Rectal smooth muscle tissue (tissue), 1 donor: ENCODE results near the gene RHOU.

Source experiments
- H3K27ac ChIP-seq: one replicate; pipeline ENCODE4 v1.7.0; 2013; ENCODE audit warnings: low read depth, low read length, inconsistent platforms
- H3K27me3 ChIP-seq: one replicate; pipeline ENCODE4 v1.7.0; 2013; ENCODE audit warnings: low read length; ENCODE audit not compliant: control insufficient read depth, insufficient read depth
- H3K36me3 ChIP-seq: one replicate; pipeline ENCODE4 v1.7.0; 2013; ENCODE audit warnings: low read length; ENCODE audit not compliant: control insufficient read depth, insufficient read depth
- H3K4me1 ChIP-seq: one replicate; pipeline ENCODE4 v1.7.0; 2013; ENCODE audit warnings: low read length; ENCODE audit not compliant: control insufficient read depth, insufficient read depth
- H3K4me3 ChIP-seq: one replicate; pipeline ENCODE4 v1.7.0; 2013; ENCODE audit warnings: low read length
- H3K9ac ChIP-seq: one replicate; pipeline ENCODE4 v1.7.0; 2013; ENCODE audit warnings: low read length

RHOU gene

GRCh38 chr1:228783418-228784040, 48.2 kb downstream of the RHOU start:
- H3K9ac ChIP-seq = no peak overlapping the region
- H3K4me3 ChIP-seq = no peak overlapping the region
- no peaks in the 10 kb centered on the region for H3K36me3 ChIP-seq
- no peaks in the 10 kb centered on the region for H3K4me1 ChIP-seq
- H3K27ac ChIP-seq = no peak overlapping the region
- H3K27me3 ChIP-seq = no peaks in the 10 kb centered on the region

- Histone ChIP-seq H3K9ac (no peak overlapping the region), H3K4me3 (no peak overlapping the region), H3K36me3 (no peaks in the 10 kb centered on the region), H3K27ac (no peak overlapping the region), H3K4me1 (no peaks in the 10 kb centered on the region), H3K27me3 (no peaks in the 10 kb centered on the region)
Measured at GRCh38 chr1:228784181-228784580, 48.9 kb downstream of the RHOU start.

- Histone ChIP-seq H3K27me3 (no peaks in the 10 kb centered on the region), H3K36me3 (no peaks in the 10 kb centered on the region), H3K4me1 (no peaks in the 10 kb centered on the region), H3K9ac (no peak overlapping the region), H3K27ac (no peak overlapping the region), H3K4me3 (no peak overlapping the region)
Measured at GRCh38 chr1:228785366-228786330, 50.4 kb downstream of the RHOU start.

DNA sequence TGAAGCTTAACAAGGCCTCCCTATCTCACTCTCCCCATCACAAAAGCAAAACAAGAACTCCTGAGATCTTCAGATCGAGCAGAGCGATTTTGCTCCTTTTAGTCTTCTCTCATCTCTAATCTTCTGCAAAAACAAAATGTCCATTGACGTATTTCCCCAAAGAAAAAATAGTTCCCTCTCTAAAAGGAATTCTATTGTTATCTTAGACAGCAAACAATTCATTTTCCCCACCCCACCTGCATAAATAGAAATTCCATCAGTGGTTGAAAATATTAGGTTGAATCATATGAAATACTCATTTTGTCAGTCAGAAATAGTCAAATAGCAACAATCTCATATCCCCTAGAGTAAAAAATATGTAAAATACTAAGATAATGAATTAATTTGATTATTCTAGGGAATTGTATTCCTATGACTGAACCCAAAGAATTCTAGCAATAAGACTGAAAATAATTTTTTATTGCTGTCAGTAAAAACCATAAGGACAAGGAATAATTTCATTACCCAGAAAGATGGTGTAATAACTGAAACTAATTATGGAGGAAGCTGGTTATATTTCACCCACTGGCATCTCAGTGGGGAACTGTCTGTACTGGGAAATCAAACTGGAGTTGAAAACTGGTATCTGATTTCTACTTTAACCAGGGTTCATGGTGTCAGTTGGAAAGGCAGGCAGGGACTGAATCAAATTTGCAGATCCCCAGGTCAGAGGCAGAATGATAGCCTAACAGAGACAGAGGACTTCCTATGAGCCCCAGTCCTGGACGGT, 51.3 kb downstream of the RHOU start:
- no peak overlapping the region for H3K9ac ChIP-seq
- H3K4me1 ChIP-seq = no peaks in the 10 kb centered on the region
- H3K4me3 ChIP-seq = no peak overlapping the region
- H3K36me3 ChIP-seq = no peaks in the 10 kb centered on the region
- no peaks in the 10 kb centered on the region for H3K27me3 ChIP-seq
- H3K27ac ChIP-seq = no peak overlapping the region

DNA sequence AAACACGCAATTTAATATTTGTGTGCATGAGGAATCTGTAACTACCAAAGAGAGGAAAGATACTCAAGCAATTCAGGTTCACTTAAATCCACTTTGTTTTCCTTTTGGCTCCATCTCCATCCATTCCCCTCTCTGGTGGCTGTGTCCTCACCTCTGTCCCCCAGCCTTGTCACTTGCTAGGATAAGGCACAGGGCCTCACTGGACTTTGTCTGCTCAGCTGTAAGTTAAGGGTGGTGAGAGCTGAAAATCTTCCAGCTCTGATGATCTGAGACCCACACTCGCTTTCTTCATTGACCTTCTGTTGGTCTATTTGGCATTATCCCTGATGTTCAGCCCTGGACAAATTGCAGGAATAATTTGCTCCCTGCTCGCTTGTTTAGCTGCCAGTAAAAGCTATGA, 56.5 kb downstream of the RHOU start:
- Histone ChIP-seq H3K4me3 (no peak overlapping the region), H3K9ac (no peak overlapping the region), H3K36me3 (no peaks in the 10 kb centered on the region), H3K4me1 (peaks cover 3% of the 10 kb centered on the region), H3K27me3 (no peaks in the 10 kb centered on the region), H3K27ac (no peak overlapping the region)

- Histone ChIP-seq H3K4me3 (no peak overlapping the region), H3K27ac (no peak overlapping the region), H3K27me3 (no peaks in the 10 kb centered on the region), H3K4me1 (peaks cover 4% of the 10 kb centered on the region), H3K9ac (no peak overlapping the region), H3K36me3 (no peaks in the 10 kb centered on the region)
Measured at GRCh38 chr1:228792601-228793000, 57.3 kb downstream of the RHOU start.

DNA sequence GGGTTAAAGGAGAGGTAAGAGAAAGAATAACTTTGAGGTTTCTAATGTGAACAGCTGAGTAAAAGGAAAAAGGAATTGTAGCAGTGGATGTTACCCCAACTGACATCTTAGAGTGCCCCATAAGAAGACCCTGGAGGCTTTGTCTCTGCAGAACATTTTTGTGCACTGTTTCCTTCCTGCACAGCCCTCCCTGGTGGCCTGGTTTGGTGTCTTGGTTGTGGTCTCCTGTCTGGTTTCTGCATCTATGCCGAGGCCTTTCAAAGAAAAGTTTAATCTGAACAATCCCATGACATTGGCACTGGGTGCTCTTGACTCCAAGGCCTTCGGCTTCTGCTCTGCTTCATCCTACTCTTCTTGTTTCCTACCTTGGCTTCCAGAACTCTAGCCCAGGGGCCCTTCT, 57.8 kb downstream of the RHOU start:
- Histone ChIP-seq H3K27me3 (no peaks in the 10 kb centered on the region), H3K36me3 (no peaks in the 10 kb centered on the region), H3K4me1 (peaks cover 8% of the 10 kb centered on the region), H3K4me3 (no peak overlapping the region), H3K9ac (no peak overlapping the region), H3K27ac (no peak overlapping the region)

DNA sequence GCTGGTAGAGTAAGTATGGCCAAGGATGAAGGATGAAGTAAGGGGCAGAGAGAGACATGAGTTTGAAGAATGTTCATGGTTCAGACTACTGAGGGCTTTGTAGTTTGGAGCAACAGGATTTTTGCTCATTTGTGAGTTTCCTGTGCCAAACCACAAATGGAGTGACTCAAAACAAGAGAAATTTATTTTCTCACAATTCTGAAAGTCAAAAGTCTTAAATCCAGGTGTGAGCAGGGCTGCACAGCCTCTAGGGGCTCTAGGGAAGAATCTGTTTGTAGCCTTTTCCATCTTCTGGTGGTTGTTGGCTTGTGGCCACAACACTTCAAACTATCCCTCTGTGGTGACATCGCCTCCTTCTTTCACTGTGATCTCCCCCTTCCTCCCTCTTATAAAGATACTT, 58.9 kb downstream of the RHOU start:
- no peaks in the 10 kb centered on the region for H3K27me3 ChIP-seq
- H3K27ac ChIP-seq = no peak overlapping the region
- H3K4me1 ChIP-seq = peaks cover 13% of the 10 kb centered on the region
- no peaks in the 10 kb centered on the region for H3K36me3 ChIP-seq
- no peak overlapping the region for H3K9ac ChIP-seq
- H3K4me3 ChIP-seq = no peak overlapping the region

GRCh38 chr1:228794810-228795209, 59.5 kb downstream of the RHOU start:
- Histone ChIP-seq H3K27me3 (no peaks in the 10 kb centered on the region), H3K27ac (no peak overlapping the region)

GRCh38 chr1:228795596-228795995, 60.3 kb downstream of the RHOU start:
- Histone ChIP-seq H3K27ac (no peak overlapping the region), H3K36me3 (no peaks in the 10 kb centered on the region), H3K4me1 (peaks cover 15% of the 10 kb centered on the region), H3K4me3 (no peak overlapping the region), H3K27me3 (no peaks in the 10 kb centered on the region), H3K9ac (no peak overlapping the region)

More at GRCh38 chr1:228794810-228795209, 59.5 kb downstream of the RHOU start:
- H3K4me3 ChIP-seq = no peak overlapping the region
- no peaks in the 10 kb centered on the region for H3K36me3 ChIP-seq
- H3K9ac ChIP-seq = no peak overlapping the region
- peaks cover 15% of the 10 kb centered on the region for H3K4me1 ChIP-seq
